Measurements from ENCODE around the gene ZNF771.
"Not testable (repeated sequence)": the region's sequence is repeated elsewhere in the genome, so short reads cannot be mapped to it uniquely, and the experiment has no call there.

Gene ZNF771

GRCh38 chr16:30434852-30435251 lies 27.4 kb downstream of the ZNF771 start:
- peak; percentile 53 for DNase-seq (ENCODE audit: low read depth)

- DNase-seq (ENCODE audit: low read depth): no peak
Observed at GRCh38 chr16:30437511-30438046, 30.2 kb downstream of the ZNF771 start.

- no peak for DNase-seq (ENCODE audit: low read depth)
Observed at GRCh38 chr16:30438835-30439234, 31.4 kb downstream of the ZNF771 start.

- DNase-seq (ENCODE audit: low read depth): no peak
Observed at GRCh38 chr16:30439720-30440348, 32.4 kb downstream of the ZNF771 start.

GRCh38 chr16:30443631-30444030 lies 36.2 kb downstream of the ZNF771 start:
- DNase-seq (ENCODE audit: low read depth): no peak

- DNase-seq (ENCODE audit: low read depth): no peak
Observed at GRCh38 chr16:30444231-30445148, 37.1 kb downstream of the ZNF771 start.

GRCh38 chr16:30445149-30445407 lies 37.7 kb downstream of the ZNF771 start:
- no peak for DNase-seq (ENCODE audit: low read depth)

GRCh38 chr16:30445408-30446202 lies 38.2 kb downstream of the ZNF771 start, which contains the start of gene SEPHS2:
Gene SEPHS2 (minus strand): TSS chr16:30445874. CDS start chr16:30445727, 147 bp downstream.
- peak; percentile 96 for DNase-seq (ENCODE audit: low read depth)

- DNase-seq (ENCODE audit: low read depth): no peak
Observed at GRCh38 chr16:30446203-30446595, 38.8 kb downstream of the ZNF771 start.

GRCh38 chr16:30447512-30448226 lies 40.3 kb downstream of the ZNF771 start:
- no peak for DNase-seq (ENCODE audit: low read depth)

- DNase-seq (ENCODE audit: low read depth): no peak
Observed at GRCh38 chr16:30449116-30449435, 41.7 kb downstream of the ZNF771 start.

GRCh38 chr16:30452709-30453580 lies 45.5 kb downstream of the ZNF771 start:
- not testable (repeated sequence) for DNase-seq (ENCODE audit: low read depth)

- DNase-seq (ENCODE audit: low read depth): no peak
Observed at GRCh38 chr16:30456302-30456701, 48.9 kb downstream of the ZNF771 start.

- DNase-seq (ENCODE audit: low read depth): no peak
Observed at GRCh38 chr16:30457256-30457655, 49.9 kb downstream of the ZNF771 start.

- no peak for DNase-seq (ENCODE audit: low read depth)
Observed at GRCh38 chr16:30457743-30458560, 50.5 kb downstream of the ZNF771 start.

GRCh38 chr16:30458561-30459394 lies 51.4 kb downstream of the ZNF771 start:
- DNase-seq (ENCODE audit: low read depth): peak; percentile 84

GRCh38 chr16:30459456-30459855 lies 52.0 kb downstream of the ZNF771 start:
- no peak for DNase-seq (ENCODE audit: low read depth)

- DNase-seq (ENCODE audit: low read depth): not testable (repeated sequence)
Observed at GRCh38 chr16:30461426-30461825, 54.0 kb downstream of the ZNF771 start.

- DNase-seq (ENCODE audit: low read depth): no peak
Observed at GRCh38 chr16:30464078-30464477, 56.7 kb downstream of the ZNF771 start.
